K562 (cell line): ENCODE measurements around the gene STK16. TPM values are rescaled to one million over a fixed set of nuclear protein-coding genes. Genes with fewer than 3 reads are reported as not detected.

Experiments used
- FOXA3 ChIP-seq, 2 experiments: fragments of 450-650 bp in 1 of 2; sonication (generic) in 1 of 2; formaldehyde crosslinking; IDR thresholded peaks in 1 of 2; conservative IDR thresholded peaks in 1 of 2; 2 replicates each; pipeline versions ENCODE4 v1.4.0 to v1.8.0; 2020 to 2022; ENCODE audit warnings: mild to moderate bottlenecking in 2 of 2, missing genetic modification reagents in 1 of 2
- NELFE ChIP-seq: IDR thresholded peaks from 2 replicates; pipeline ENCODE4 v1.6.1; 2011; ENCODE audit warnings: mild to moderate bottlenecking; ENCODE audit not compliant: insufficient read depth, insufficient read length
- NFIC ChIP-seq: fragments of 450-650 bp; IDR thresholded peaks from 2 replicates; pipeline ENCODE4 v1.6.1; 2017; ENCODE audit warnings: mild to moderate bottlenecking, inconsistent platforms
- NR0B1 ChIP-seq: fragments of 450-650 bp; IDR thresholded peaks from one replicate; pipeline ENCODE4 v1.6.1; 2018; ENCODE audit warnings: mild to moderate bottlenecking, moderate library complexity; ENCODE audit not compliant: partially characterized antibody
- NR4A1 ChIP-seq, 2 experiments: fragments of 250-450 bp in 1 of 2; fragments of 450-650 bp in 1 of 2; sonication (Bioruptor Pico) in 1 of 2; IDR thresholded peaks; 2 replicates each; pipeline versions ENCODE4 v1.4.0 to v1.6.1; 2016 to 2020; ENCODE audit warnings: mild to moderate bottlenecking in 2 of 2, missing compliant biosample characterization in 1 of 2, missing genetic modification characterization in 1 of 2, moderate library complexity in 1 of 2
- RNF219 ChIP-seq: fragments of 250-450 bp; sonication (Bioruptor Pico); IDR thresholded peaks from 2 replicates; pipeline ENCODE4 v1.5.0; 2022; ENCODE audit warnings: mild to moderate bottlenecking
- SIRT6 ChIP-seq: IDR thresholded peaks from one replicate; pipeline ENCODE4 v1.6.1; 2012; ENCODE audit warnings: low read depth, mild to moderate bottlenecking, control low read depth, inconsistent platforms, low read length, moderate library complexity
- SRSF7 ChIP-seq: fragments of 200-400 bp; formaldehyde crosslinking; optimal IDR thresholded peaks from 2 replicates; pipeline ENCODE3; 2017; ENCODE audit warnings: mild to moderate bottlenecking, low read depth, low read length
- TAF9B ChIP-seq: fragments of 450-650 bp; IDR thresholded peaks from 2 replicates; pipeline ENCODE4 v1.6.1; 2018; ENCODE audit warnings: mild to moderate bottlenecking; ENCODE audit not compliant: partially characterized antibody
- ZBTB43 ChIP-seq: sonication (generic); formaldehyde crosslinking; IDR thresholded peaks from 2 replicates; pipeline ENCODE4 v1.8.0; 2023; ENCODE audit warnings: mild to moderate bottlenecking, missing genetic modification reagents
- ZHX1 ChIP-seq: fragments of 150-350 bp; conservative IDR thresholded peaks from 2 replicates; pipeline ENCODE4 v1.6.1; 2014; ENCODE audit warnings: low read length
- ZNF133 ChIP-seq: fragments of 250-450 bp; sonication (Bioruptor Pico); IDR thresholded peaks from 2 replicates; pipeline ENCODE4 v1.4.0; 2020; ENCODE audit warnings: mild to moderate bottlenecking
- ZNF232 ChIP-seq: sonication (generic); formaldehyde crosslinking; IDR thresholded peaks from 2 replicates; pipeline ENCODE4 v1.8.0; 2022; ENCODE audit warnings: mild to moderate bottlenecking, missing genetic modification reagents
- polyA plus RNA-seq, 8 experiments: library from polyadenylated mRNA; depleted of rRNA in 4 of 8; stranded (reverse) in 5 of 8; unstranded in 3 of 8; fragments of >200 nt; fragmentation: Nextera tagmentation in 2 of 8; fragmentation: Illumina TruSeq in 1 of 8; extraction: Ambion mirVana in 2 of 8; extraction: Trizol in 1 of 8; gene quantifications; 2 replicates each; pipeline versions ENCODE4 v1.2.1 to v1.2.3, GENCODE V29; 2011 to 2014; ENCODE audit warnings: inconsistent platforms in 1 of 8, missing spikeins in 1 of 8
- total RNA-seq, 7 experiments: library from RNA; depleted of rRNA in 6 of 7; stranded (reverse); fragments of >200 nt in 6 of 7; fragmentation: Illumina TruSeq in 2 of 7; extraction: Trizol in 2 of 7; gene quantifications; 2 replicates each; pipeline versions ENCODE4 v1.2.1 to v1.2.3, GENCODE V29; 2011 to 2021; ENCODE audit warnings: low replicate concordance in 1 of 7

STK16 gene
- total and polyA plus RNA-seq, 9 of the 15 experiments (the other 6 are each of a cell fraction or from before 2014, with no cell fraction given), result 5.4 to 36.2 (median 17.8) TPM

- TF ChIP-seq ZBTB43 (CRISPR knock-in tag) (no peak), NFIC (no peak), NR4A1 (CRISPR knock-in tag; IDR thresholded peaks at IDR 0.05) (no peak), NR4A1 (tag; IDR thresholded peaks at IDR 0.05) (no peak), FOXA3 (CRISPR knock-in tag; conservative IDR thresholded peaks at IDR 0.05 in 1 of 2, IDR thresholded peaks at IDR 0.05 in 1 of 2) (peak in 1 of 2 experiments; percentile 56; a peak in 1 of 4 replicates), NELFE (no peak), SIRT6 (no peak), ZNF232 (no peak), SRSF7 (no peak), NR0B1 (no peak), ZNF133 (CRISPR knock-in tag) (no peak), RNF219 (CRISPR knock-in tag) (no peak), ZHX1 (no peak), TAF9B (no peak)
Observed at GRCh38 chr2:219252900-219253752, 7.8 kb downstream of the STK16 start, which contains the start of gene TUBA4B (continued).
